ENCODE measurements around the gene CCK.
A peak's percentile ranks its signal among the peaks of the same experiment; 100 is the strongest.

The CCK gene

GRCh38 chr3:42247576-42248027 is 18.4 kb downstream of the CCK start:
- TF ChIP-seq, protein P1, sequence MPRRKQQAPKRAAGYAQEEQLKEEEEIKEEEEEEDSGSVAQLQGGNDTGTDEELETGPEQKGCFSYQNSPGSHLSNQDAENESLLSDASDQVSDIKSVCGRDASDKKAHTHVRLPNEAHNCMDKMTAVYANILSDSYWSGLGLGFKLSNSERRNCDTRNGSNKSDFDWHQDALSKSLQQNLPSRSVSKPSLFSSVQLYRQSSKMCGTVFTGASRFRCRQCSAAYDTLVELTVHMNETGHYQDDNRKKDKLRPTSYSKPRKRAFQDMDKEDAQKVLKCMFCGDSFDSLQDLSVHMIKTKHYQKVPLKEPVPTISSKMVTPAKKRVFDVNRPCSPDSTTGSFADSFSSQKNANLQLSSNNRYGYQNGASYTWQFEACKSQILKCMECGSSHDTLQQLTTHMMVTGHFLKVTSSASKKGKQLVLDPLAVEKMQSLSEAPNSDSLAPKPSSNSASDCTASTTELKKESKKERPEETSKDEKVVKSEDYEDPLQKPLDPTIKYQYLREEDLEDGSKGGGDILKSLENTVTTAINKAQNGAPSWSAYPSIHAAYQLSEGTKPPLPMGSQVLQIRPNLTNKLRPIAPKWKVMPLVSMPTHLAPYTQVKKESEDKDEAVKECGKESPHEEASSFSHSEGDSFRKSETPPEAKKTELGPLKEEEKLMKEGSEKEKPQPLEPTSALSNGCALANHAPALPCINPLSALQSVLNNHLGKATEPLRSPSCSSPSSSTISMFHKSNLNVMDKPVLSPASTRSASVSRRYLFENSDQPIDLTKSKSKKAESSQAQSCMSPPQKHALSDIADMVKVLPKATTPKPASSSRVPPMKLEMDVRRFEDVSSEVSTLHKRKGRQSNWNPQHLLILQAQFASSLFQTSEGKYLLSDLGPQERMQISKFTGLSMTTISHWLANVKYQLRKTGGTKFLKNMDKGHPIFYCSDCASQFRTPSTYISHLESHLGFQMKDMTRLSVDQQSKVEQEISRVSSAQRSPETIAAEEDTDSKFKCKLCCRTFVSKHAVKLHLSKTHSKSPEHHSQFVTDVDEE (CRISPR knock-in tag; IDR thresholded peaks at IDR 0.05), result no peak
- peak; percentile 91 for ATAC-seq

DNA sequence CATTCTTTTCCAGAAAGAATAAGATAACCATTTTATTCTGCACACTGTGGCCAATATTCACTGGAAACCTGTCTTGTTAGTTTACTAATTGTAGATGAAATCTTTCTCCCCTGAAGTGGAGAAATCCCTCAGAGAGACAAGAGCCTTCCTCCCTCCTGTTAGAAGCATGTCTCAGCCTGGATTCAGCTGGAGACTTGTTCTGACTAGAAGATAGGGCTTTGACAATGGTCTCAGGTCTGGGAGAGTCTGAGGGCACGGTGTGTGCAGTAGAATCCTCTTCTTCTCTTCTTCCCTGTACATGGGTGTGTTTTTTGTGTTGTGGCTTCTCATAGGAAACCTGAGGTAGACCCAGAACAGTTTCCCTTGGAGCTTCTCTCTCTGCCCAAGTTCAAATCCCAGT is 19.9 kb downstream of the CCK start:
- TF ChIP-seq PATZ1 (CRISPR knock-in tag; IDR thresholded peaks at IDR 0.05; ENCODE audit: borderline replicate concordance) (no peak), GLIS3 (CRISPR knock-in tag; IDR thresholded peaks at IDR 0.05) (no peak), ZNF565 (CRISPR knock-in tag; conservative IDR thresholded peaks at IDR 0.05; ENCODE audit: low read depth) (no peak), CSRNP3 (CRISPR knock-in tag; IDR thresholded peaks at IDR 0.05) (no peak), BACH2 (CRISPR knock-in tag; IDR thresholded peaks at IDR 0.05; ENCODE audit: borderline replicate concordance) (no peak), ZFP3 (CRISPR knock-in tag; IDR thresholded peaks at IDR 0.05) (no peak), RARB (CRISPR knock-in tag; IDR thresholded peaks at IDR 0.05) (no peak), ZNF70 (CRISPR knock-in tag; IDR thresholded peaks at IDR 0.05) (no peak), ZNF8 (CRISPR knock-in tag; IDR thresholded peaks at IDR 0.05) (no peak), TCF4 (CRISPR knock-in tag; IDR thresholded peaks at IDR 0.05; ENCODE audit: borderline replicate concordance) (no peak), OSR1 (CRISPR knock-in tag; IDR thresholded peaks at IDR 0.05) (no peak)
- TF ChIP-seq, protein P2, sequence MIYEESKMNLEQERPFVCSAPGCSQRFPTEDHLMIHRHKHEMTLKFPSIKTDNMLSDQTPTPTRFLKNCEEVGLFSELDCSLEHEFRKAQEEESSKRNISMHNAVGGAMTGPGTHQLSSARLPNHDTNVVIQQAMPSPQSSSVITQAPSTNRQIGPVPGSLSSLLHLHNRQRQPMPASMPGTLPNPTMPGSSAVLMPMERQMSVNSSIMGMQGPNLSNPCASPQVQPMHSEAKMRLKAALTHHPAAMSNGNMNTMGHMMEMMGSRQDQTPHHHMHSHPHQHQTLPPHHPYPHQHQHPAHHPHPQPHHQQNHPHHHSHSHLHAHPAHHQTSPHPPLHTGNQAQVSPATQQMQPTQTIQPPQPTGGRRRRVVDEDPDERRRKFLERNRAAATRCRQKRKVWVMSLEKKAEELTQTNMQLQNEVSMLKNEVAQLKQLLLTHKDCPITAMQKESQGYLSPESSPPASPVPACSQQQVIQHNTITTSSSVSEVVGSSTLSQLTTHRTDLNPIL (CRISPR knock-in tag; IDR thresholded peaks at IDR 0.05; ENCODE audit: low read depth), result no peak

GRCh38 chr3:42236611-42237010 is 29.4 kb downstream of the CCK start:
- TF ChIP-seq ZNF8 (CRISPR knock-in tag; IDR thresholded peaks at IDR 0.05) (no peak), ZFP30 (CRISPR knock-in tag; IDR thresholded peaks at IDR 0.05) (no peak), ZNF70 (CRISPR knock-in tag; IDR thresholded peaks at IDR 0.05) (no peak), TCF4 (CRISPR knock-in tag; IDR thresholded peaks at IDR 0.05; ENCODE audit: borderline replicate concordance) (no peak), SNAI2 (CRISPR knock-in tag; IDR thresholded peaks at IDR 0.05) (no peak), TOX (CRISPR knock-in tag; IDR thresholded peaks at IDR 0.05; ENCODE audit: borderline replicate concordance) (no peak), PATZ1 (CRISPR knock-in tag; IDR thresholded peaks at IDR 0.05; ENCODE audit: borderline replicate concordance) (no peak), PPARA (CRISPR knock-in tag; IDR thresholded peaks at IDR 0.05; ENCODE audit: borderline replicate concordance) (no peak), BACH2 (CRISPR knock-in tag; IDR thresholded peaks at IDR 0.05; ENCODE audit: borderline replicate concordance) (no peak), ESRRG (CRISPR knock-in tag; IDR thresholded peaks at IDR 0.05) (no peak), ZC3H10 (CRISPR knock-in tag; IDR thresholded peaks at IDR 0.05) (no peak), ISL1 (CRISPR knock-in tag; IDR thresholded peaks at IDR 0.05) (no peak), CSRNP3 (CRISPR knock-in tag; IDR thresholded peaks at IDR 0.05) (no peak), GLIS3 (CRISPR knock-in tag; IDR thresholded peaks at IDR 0.05) (no peak), ARNTL (CRISPR knock-in tag; IDR thresholded peaks at IDR 0.05; ENCODE audit: borderline replicate concordance, low read depth) (no peak)
- TF ChIP-seq, protein P2 (CRISPR knock-in tag; IDR thresholded peaks at IDR 0.05; ENCODE audit: low read depth), result no peak
- TF ChIP-seq, protein P3, sequence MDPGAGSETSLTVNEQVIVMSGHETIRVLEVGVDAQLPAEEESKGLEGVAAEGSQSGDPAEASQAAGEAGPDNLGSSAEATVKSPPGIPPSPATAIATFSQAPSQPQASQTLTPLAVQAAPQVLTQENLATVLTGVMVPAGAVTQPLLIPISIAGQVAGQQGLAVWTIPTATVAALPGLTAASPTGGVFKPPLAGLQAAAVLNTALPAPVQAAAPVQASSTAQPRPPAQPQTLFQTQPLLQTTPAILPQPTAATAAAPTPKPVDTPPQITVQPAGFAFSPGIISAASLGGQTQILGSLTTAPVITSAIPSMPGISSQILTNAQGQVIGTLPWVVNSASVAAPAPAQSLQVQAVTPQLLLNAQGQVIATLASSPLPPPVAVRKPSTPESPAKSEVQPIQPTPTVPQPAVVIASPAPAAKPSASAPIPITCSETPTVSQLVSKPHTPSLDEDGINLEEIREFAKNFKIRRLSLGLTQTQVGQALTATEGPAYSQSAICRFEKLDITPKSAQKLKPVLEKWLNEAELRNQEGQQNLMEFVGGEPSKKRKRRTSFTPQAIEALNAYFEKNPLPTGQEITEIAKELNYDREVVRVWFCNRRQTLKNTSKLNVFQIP (CRISPR knock-in tag; IDR thresholded peaks at IDR 0.05; ENCODE audit: borderline replicate concordance, low read depth), result no peak
- ATAC-seq, result no peak

More for the DNA sequence above, 19.9 kb downstream of the CCK start:
- no peak for ATAC-seq
